HFFc6 (cell line): ENCODE results near the gene KCND2. TPM values are rescaled to one million over a fixed set of nuclear protein-coding genes. Genes with fewer than 3 reads are reported as not detected.

ENCODE experiments used
- DNase-seq: peaks from one replicate; pipeline ENCODE4 v3.0.0-alpha.2; 2018
- H3K27ac Mint-ChIP-seq: 2 replicates; pipeline ENCODE4 v1.8.0; 2020; ENCODE audit warnings: mild to moderate bottlenecking, mixed read lengths
- H3K27me3 Mint-ChIP-seq: 2 replicates; pipeline ENCODE4 v1.8.0; 2021; ENCODE audit warnings: mild to moderate bottlenecking, moderate library complexity, mixed read lengths; ENCODE audit not compliant: insufficient read depth
- H3K36me3 Mint-ChIP-seq: 2 replicates; pipeline ENCODE4 v1.8.0; 2021; ENCODE audit warnings: low read depth, mixed read lengths
- H3K4me1 Mint-ChIP-seq: 2 replicates; pipeline ENCODE4 v1.8.0; 2020; ENCODE audit warnings: low read depth, mixed read lengths
- H3K4me3 Mint-ChIP-seq: 2 replicates; pipeline ENCODE4 v1.8.0; 2020; ENCODE audit warnings: mild to moderate bottlenecking, moderate library complexity, mixed read lengths
- H3K9me3 Mint-ChIP-seq: 2 replicates; pipeline ENCODE4 v1.8.0; 2020; ENCODE audit warnings: mild to moderate bottlenecking, mixed read lengths
- CTCF ChIP-seq: fragments of 200-600 bp; sonication (generic); IDR thresholded peaks from 2 replicates; pipeline ENCODE4 v1.5.0; 2021; ENCODE audit warnings: antibody characterized with exemption, mild to moderate bottlenecking
- total RNA-seq, 6 experiments: library from RNA; stranded (reverse); fragmentation: NEBNext Ultra II Directional; extraction: Animal tissue kit (Norgen Biotek cat#: 25700); gene quantifications; 2 replicates in 1 of 6; 3 replicates in 5 of 6; pipeline ENCODE4 v1.2.3, GENCODE V29; 2021

KCND2 gene
- total RNA-seq, 6 experiments from 2014 or later = not detected

DNA sequence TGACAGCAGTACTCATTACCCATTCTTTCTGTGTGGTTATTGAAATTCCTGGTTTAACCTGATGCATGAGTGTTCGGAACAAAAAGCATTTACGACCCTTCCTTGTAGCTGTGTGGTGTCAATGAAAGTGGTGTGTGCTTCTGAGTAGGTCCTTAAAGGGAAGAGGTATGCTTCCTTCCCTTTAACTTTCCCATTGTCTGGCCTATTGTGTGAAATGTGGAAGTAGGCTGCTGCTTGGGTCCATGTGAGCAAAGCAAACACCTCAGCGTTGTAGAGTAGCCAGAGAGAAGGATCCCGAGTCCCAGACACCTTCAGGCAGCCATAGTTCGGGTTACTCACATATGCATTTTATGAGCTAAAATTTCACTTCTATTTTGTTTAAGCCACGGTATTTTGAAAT lies 510.3 kb downstream of the KCND2 start:
- H3K36me3 Mint-ChIP-seq = no peaks in the 10 kb centered on the region
- no peak for TF ChIP-seq CTCF
- no peak overlapping the region for H3K4me3 Mint-ChIP-seq
- no peak overlapping the region for H3K27ac Mint-ChIP-seq
- no peak for DNase-seq
- H3K27me3 Mint-ChIP-seq = no peaks in the 10 kb centered on the region; the same call in 1 of the 2 replicates
- no peaks in the 10 kb centered on the region for H3K9me3 Mint-ChIP-seq
- no peaks in the 10 kb centered on the region for H3K4me1 Mint-ChIP-seq

GRCh38 chr7:120783721-120784120 lies 510.7 kb downstream of the KCND2 start:
- no peak overlapping the region for H3K27ac Mint-ChIP-seq
- H3K27me3 Mint-ChIP-seq = no peaks in the 10 kb centered on the region; the same call in 1 of the 2 replicates
- no peaks in the 10 kb centered on the region for H3K4me1 Mint-ChIP-seq
- TF ChIP-seq CTCF = no peak
- no peak overlapping the region for H3K4me3 Mint-ChIP-seq
- H3K9me3 Mint-ChIP-seq = no peaks in the 10 kb centered on the region
- DNase-seq = no peak
- H3K36me3 Mint-ChIP-seq = no peaks in the 10 kb centered on the region

- Mint-ChIP-seq H3K9me3 (no peaks in the 10 kb centered on the region), H3K27me3 (no peaks in the 10 kb centered on the region; the same call in 1 of the 2 replicates), H3K4me3 (no peak overlapping the region), H3K36me3 (no peaks in the 10 kb centered on the region), H3K27ac (no peak overlapping the region), H3K4me1 (no peaks in the 10 kb centered on the region)
- DNase-seq = no peak
- TF ChIP-seq CTCF = no peak
These were observed 512.1 kb downstream of the KCND2 start for GRCh38 chr7:120785095-120785494.

GRCh38 chr7:120792091-120792860 lies 519.3 kb downstream of the KCND2 start:
- no peak overlapping the region for H3K4me3 Mint-ChIP-seq
- no peaks in the 10 kb centered on the region for H3K9me3 Mint-ChIP-seq
- no peak overlapping the region for H3K27ac Mint-ChIP-seq
- peaks cover 2% of the 10 kb centered on the region for H3K27me3 Mint-ChIP-seq
- peak; percentile 54 for DNase-seq
- TF ChIP-seq CTCF = peak; percentile 93
- H3K36me3 Mint-ChIP-seq = no peaks in the 10 kb centered on the region
- peaks cover 6% of the 10 kb centered on the region for H3K4me1 Mint-ChIP-seq

GRCh38 chr7:120792861-120793130 lies 519.8 kb downstream of the KCND2 start:
- H3K9me3 Mint-ChIP-seq = no peaks in the 10 kb centered on the region
- H3K36me3 Mint-ChIP-seq = no peaks in the 10 kb centered on the region
- H3K4me3 Mint-ChIP-seq = no peak overlapping the region
- no peak for TF ChIP-seq CTCF
- H3K27me3 Mint-ChIP-seq = peaks cover 2% of the 10 kb centered on the region
- DNase-seq = no peak
- H3K4me1 Mint-ChIP-seq = peaks cover 6% of the 10 kb centered on the region
- no peak overlapping the region for H3K27ac Mint-ChIP-seq
